ENCODE results near the gene CACNA1C. TPM values are rescaled to one million over a fixed set of nuclear protein-coding genes. Genes with fewer than 3 reads are reported as not detected.

Gene CACNA1C
- total RNA-seq, 1 donor from 2014 or later, result not detected

- peak; percentile 12 for DNase-seq (ENCODE audit: low read depth)
These were observed 116.7 kb downstream of the CACNA1C start for GRCh38 chr12:2169489-2169888.

DNA sequence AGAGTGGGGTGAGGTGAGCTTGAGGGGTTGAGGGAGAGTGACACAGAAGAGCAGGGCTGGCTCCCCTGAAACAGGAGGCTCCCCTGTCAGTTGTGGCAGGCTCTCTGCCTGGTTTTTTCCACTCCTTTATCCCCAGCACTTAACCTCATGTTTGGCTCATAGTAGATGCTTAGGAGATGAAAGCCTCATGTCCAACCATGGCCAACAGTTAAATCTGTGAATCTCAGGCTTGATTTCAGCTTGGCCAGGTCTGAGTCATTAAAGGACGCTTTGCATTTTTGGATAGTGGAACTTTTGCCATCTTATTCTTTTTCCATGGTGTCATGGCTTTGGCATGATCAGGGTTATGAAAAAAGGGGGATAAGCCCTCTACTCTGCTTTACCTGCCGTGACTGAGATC is 117.2 kb downstream of the CACNA1C start:
- DNase-seq (ENCODE audit: low read depth), result no peak

GRCh38 chr12:2170376-2170775 is 117.6 kb downstream of the CACNA1C start:
- no peak for DNase-seq (ENCODE audit: low read depth)

GRCh38 chr12:2171672-2172426 is 119.1 kb downstream of the CACNA1C start:
- no peak for DNase-seq (ENCODE audit: low read depth)

- no peak for DNase-seq (ENCODE audit: low read depth)
These were observed 119.9 kb downstream of the CACNA1C start for GRCh38 chr12:2172491-2173214.

DNA sequence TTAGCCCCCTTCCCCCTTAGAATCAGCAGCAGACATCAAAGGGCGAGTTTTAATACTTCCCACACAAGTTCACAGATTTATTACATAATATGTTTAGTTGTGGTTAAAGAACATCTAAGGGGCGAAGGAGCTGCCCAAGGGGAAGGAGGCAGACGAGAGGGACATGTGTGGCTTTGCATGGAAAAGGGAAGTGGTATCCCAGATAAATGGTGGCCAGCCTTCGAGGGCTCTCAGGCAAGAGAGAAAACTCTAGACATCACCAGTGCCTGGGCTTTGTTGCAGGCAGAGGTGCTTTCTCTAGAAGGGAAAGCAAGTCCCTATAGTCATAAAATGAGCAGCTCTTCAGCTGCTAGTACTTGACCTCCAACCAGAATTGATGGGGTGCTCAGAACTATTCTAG is 121.2 kb downstream of the CACNA1C start:
- DNase-seq (ENCODE audit: low read depth), result no peak

GRCh38 chr12:2177003-2177402 is 124.2 kb downstream of the CACNA1C start:
- DNase-seq (ENCODE audit: low read depth), result no peak

DNA sequence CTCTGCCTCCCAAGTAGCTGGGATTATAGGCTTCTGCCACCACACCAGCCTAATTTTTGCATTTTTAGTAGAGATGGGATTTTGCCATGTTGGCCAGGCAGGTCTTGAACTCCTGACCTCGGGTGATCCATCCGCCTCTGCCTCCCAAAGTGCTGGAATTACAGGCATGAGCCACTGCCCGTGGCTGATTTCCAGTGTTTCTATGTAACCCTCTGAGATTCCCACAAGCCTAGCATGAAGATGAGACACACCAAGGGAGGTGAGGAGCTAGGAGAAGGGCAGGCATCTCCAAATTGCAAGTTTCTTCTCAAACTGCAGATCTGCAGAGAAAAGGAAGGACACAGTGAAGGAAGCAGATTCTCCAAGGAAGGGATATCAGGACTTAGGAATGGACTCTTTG is 125.0 kb downstream of the CACNA1C start:
- DNase-seq (ENCODE audit: low read depth), result no peak

DNA sequence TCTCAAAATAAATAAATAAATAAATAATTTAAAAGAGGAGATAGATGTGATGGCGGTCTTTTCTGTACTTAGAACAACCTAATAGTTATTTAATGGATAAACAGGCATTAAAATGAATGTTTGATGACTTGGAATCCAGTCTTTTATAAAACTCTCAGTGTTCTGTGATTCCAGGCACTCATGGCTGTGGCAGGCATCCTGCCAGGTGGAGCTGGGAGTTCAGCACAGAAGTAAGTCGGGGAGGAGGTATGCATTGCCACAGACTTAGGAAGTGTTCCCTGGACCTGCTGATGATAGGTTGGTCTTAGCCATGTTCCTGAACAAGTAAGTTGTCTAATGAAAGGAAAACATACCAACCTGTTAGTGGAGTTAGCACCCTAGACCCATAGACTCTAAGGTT is 126.3 kb downstream of the CACNA1C start:
- no peak for DNase-seq (ENCODE audit: low read depth)

- DNase-seq (ENCODE audit: low read depth), result peak; percentile 86
These were observed 127.4 kb downstream of the CACNA1C start for GRCh38 chr12:2179953-2180736.

- DNase-seq (ENCODE audit: low read depth), result no peak
These were observed 127.9 kb downstream of the CACNA1C start for GRCh38 chr12:2180737-2181082.

GRCh38 chr12:2183556-2184541 is 131.1 kb downstream of the CACNA1C start:
- DNase-seq (ENCODE audit: low read depth), result no peak

- no peak for DNase-seq (ENCODE audit: low read depth)
These were observed 133.1 kb downstream of the CACNA1C start for GRCh38 chr12:2185751-2186341.

DNA sequence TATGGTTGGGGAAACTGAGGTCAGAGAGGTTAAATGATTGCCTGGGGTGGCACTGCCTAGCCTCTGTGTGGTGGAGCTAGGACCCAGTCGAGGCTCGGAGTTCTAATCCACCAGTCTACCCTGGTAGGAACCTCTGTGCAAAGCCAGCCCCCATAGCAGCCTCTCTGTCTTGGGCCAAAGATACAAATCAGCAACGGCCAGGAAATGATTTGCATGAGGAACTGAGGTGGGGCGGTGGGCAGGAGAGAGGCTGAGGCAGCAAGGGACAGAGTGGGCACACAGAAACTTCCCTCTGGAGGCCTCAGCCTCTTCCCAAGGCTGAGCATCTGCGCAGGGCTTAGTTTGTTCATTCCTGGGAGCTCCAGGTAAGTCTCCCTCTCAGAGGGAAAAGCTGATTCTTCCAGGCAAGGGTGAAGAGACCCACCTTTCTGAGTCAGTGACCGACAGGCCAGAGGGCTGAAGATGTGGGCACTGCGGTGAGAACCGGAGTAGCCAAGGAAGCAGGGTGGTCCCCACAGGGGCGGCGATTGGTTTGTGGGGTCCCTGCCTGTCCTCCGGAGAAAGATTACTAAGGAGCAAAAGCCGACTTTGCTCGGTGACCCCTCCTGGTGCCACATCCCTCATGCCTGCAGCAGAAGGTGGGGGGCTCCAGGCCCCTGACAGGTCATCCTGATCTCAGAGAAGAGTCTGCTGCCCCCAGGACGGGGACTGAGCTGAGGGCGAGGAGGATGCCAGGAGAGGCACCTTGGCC is 134.6 kb downstream of the CACNA1C start:
- no peak for DNase-seq (ENCODE audit: low read depth)

GRCh38 chr12:2190085-2190484 is 137.3 kb downstream of the CACNA1C start:
- no peak for DNase-seq (ENCODE audit: low read depth)

DNA sequence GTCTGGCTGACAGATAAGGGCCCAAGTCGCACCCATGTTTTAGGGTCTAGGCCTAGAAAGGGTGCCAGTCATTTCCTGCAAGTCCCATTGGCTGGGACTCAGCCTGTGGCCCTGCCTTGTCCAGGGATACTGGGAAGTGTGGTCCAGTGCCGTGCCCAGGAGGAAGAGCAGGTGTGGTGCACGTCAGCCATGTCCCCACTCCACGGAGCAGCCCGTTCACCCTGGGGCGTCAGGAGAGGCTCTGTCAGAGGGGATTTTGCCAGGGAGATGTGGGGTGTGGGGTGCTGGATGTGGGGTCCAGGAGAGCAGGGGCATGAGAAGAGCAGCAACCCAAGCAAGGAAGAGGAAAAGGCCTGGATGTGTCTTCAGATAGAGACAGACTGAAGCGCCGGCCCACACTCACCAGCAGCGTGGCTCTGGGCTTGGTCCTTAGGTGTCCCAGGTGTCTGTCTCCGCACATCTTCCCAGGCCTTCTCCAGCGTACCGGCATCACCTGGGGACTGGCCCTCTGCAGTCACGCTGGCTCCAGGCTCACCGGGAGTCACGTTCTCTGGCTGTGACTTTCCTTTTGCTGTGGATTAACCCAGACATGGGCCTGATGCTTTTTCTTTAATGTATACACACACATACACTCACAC is 138.2 kb downstream of the CACNA1C start:
- no peak for DNase-seq (ENCODE audit: low read depth)

- DNase-seq (ENCODE audit: low read depth), result no peak
These were observed 138.9 kb downstream of the CACNA1C start for GRCh38 chr12:2191534-2192153.

DNA sequence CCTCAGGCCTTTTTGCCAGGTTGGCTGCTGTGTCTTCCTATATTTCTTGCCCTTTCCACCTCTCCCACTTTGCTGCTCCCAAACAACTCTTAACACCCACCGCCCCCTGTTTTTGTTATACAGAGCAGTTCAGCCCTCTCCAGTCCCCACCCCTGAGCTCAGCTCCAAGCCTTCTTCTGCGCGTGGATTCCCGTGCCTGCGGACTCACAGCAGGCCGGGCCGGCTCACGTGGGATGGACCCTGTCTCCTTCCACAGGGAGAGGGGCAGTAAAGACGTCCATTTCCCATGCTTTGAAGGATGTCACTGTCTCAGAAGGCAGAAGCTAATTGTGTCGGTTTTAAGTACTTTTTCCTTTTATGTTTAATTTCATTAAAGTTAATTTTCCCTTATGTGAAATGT is 139.4 kb downstream of the CACNA1C start:
- no peak for DNase-seq (ENCODE audit: low read depth)

- no peak for DNase-seq (ENCODE audit: low read depth)
These were observed 141.3 kb downstream of the CACNA1C start for GRCh38 chr12:2194060-2194459.

All from myocyte (in vitro differentiated cells).